ENCODE results near the gene FRMD3.
A peak's percentile ranks its signal among the peaks of the same experiment; 100 is the strongest.

Gene FRMD3

GRCh38 chr9:83514767-83515166, 23.4 kb downstream of the FRMD3 start:
- no peak overlapping the region for H3K4me3 ChIP-seq (replicated peaks; ENCODE audit: low read depth, low read length)
- DNase-seq (ENCODE audit: extremely low read depth, low read depth) = no peak
- no peak for TF ChIP-seq CTCF (IDR thresholded peaks at IDR 0.05; ENCODE audit: low read depth, low read length, missing control alignments)

- no peak overlapping the region for H3K4me3 ChIP-seq (replicated peaks; ENCODE audit: low read depth, low read length)
- DNase-seq (ENCODE audit: extremely low read depth, low read depth) = no peak
- no peak for TF ChIP-seq CTCF (IDR thresholded peaks at IDR 0.05; ENCODE audit: low read depth, low read length, missing control alignments)
Measured at GRCh38 chr9:83512621-83513020, 25.6 kb downstream of the FRMD3 start.

GRCh38 chr9:83511051-83511450, 27.1 kb downstream of the FRMD3 start:
- TF ChIP-seq CTCF (IDR thresholded peaks at IDR 0.05; ENCODE audit: low read depth, low read length, missing control alignments) = no peak
- H3K4me3 ChIP-seq (replicated peaks; ENCODE audit: low read depth, low read length) = no peak overlapping the region
- no peak for DNase-seq (ENCODE audit: extremely low read depth, low read depth)

- H3K4me3 ChIP-seq (replicated peaks; ENCODE audit: low read depth, low read length) = no peak overlapping the region
- TF ChIP-seq CTCF (IDR thresholded peaks at IDR 0.05; ENCODE audit: low read depth, low read length, missing control alignments) = no peak
- peak; percentile 19 for DNase-seq (ENCODE audit: extremely low read depth, low read depth)
Measured at GRCh38 chr9:83509402-83509801, 28.8 kb downstream of the FRMD3 start.

- no peak for TF ChIP-seq CTCF (IDR thresholded peaks at IDR 0.05; ENCODE audit: low read depth, low read length, missing control alignments)
- DNase-seq (ENCODE audit: extremely low read depth, low read depth) = no peak
- H3K4me3 ChIP-seq (replicated peaks; ENCODE audit: low read depth, low read length) = no peak overlapping the region
Measured at GRCh38 chr9:83508067-83508466, 30.1 kb downstream of the FRMD3 start.

- TF ChIP-seq CTCF (IDR thresholded peaks at IDR 0.05; ENCODE audit: low read depth, low read length, missing control alignments) = no peak
- H3K4me3 ChIP-seq (replicated peaks; ENCODE audit: low read depth, low read length) = no peak overlapping the region
- no peak for DNase-seq (ENCODE audit: extremely low read depth, low read depth)
Measured at GRCh38 chr9:83505282-83505681, 32.9 kb downstream of the FRMD3 start.

- no peak for DNase-seq (ENCODE audit: extremely low read depth, low read depth)
- TF ChIP-seq CTCF (IDR thresholded peaks at IDR 0.05; ENCODE audit: low read depth, low read length, missing control alignments) = no peak
- no peak overlapping the region for H3K4me3 ChIP-seq (replicated peaks; ENCODE audit: low read depth, low read length)
Measured at GRCh38 chr9:83503866-83504265, 34.3 kb downstream of the FRMD3 start.

All from HFF-Myc (cell line).